ENCODE data around the gene UBASH3B.

UBASH3B gene

GRCh38 chr11:122754028-122754427 is 98.5 kb downstream of the UBASH3B start:
- Histone ChIP-seq H3K4me3 (ENCODE audit: low read length) (no peak overlapping the region), H3K9ac (ENCODE audit: low read length) (no peak overlapping the region), H3K4me1 (ENCODE audit: control insufficient read depth, low read depth, low read length) (no peaks in the 10 kb centered on the region), H3K27ac (ENCODE audit: low read length) (no peak overlapping the region), H3K27me3 (ENCODE audit: control insufficient read depth, insufficient read depth, low read length) (no peaks in the 10 kb centered on the region), H3K9me3 (ENCODE audit: control insufficient read depth, low read depth, low read length) (no peaks in the 10 kb centered on the region), H3K36me3 (ENCODE audit: control insufficient read depth, low read depth, low read length) (no peaks in the 10 kb centered on the region)

GRCh38 chr11:122754553-122755322 is 99.2 kb downstream of the UBASH3B start:
- Histone ChIP-seq H3K4me1 (ENCODE audit: control insufficient read depth, low read depth, low read length) (no peaks in the 10 kb centered on the region), H3K4me3 (ENCODE audit: low read length) (no peak overlapping the region), H3K27me3 (ENCODE audit: control insufficient read depth, insufficient read depth, low read length) (no peaks in the 10 kb centered on the region), H3K9me3 (ENCODE audit: control insufficient read depth, low read depth, low read length) (no peaks in the 10 kb centered on the region), H3K36me3 (ENCODE audit: control insufficient read depth, low read depth, low read length) (no peaks in the 10 kb centered on the region), H3K27ac (ENCODE audit: low read length) (no peak overlapping the region), H3K9ac (ENCODE audit: low read length) (no peak overlapping the region)

GRCh38 chr11:122755409-122755808 is 99.9 kb downstream of the UBASH3B start:
- no peak overlapping the region for H3K27ac ChIP-seq (ENCODE audit: low read length)
- no peaks in the 10 kb centered on the region for H3K27me3 ChIP-seq (ENCODE audit: control insufficient read depth, insufficient read depth, low read length)
- no peak overlapping the region for H3K9ac ChIP-seq (ENCODE audit: low read length)
- no peak overlapping the region for H3K4me3 ChIP-seq (ENCODE audit: low read length)
- no peaks in the 10 kb centered on the region for H3K36me3 ChIP-seq (ENCODE audit: control insufficient read depth, low read depth, low read length)
- H3K4me1 ChIP-seq (ENCODE audit: control insufficient read depth, low read depth, low read length) = no peaks in the 10 kb centered on the region
- no peaks in the 10 kb centered on the region for H3K9me3 ChIP-seq (ENCODE audit: control insufficient read depth, low read depth, low read length)

- H3K4me1 ChIP-seq (ENCODE audit: control insufficient read depth, low read depth, low read length) = no peaks in the 10 kb centered on the region
Measured at GRCh38 chr11:122755941-122756340, 100.4 kb downstream of the UBASH3B start.

GRCh38 chr11:122756417-122756816 is 100.9 kb downstream of the UBASH3B start:
- H3K9ac ChIP-seq (ENCODE audit: low read length) = no peak overlapping the region
- H3K4me1 ChIP-seq (ENCODE audit: control insufficient read depth, low read depth, low read length) = no peaks in the 10 kb centered on the region
- H3K27me3 ChIP-seq (ENCODE audit: control insufficient read depth, insufficient read depth, low read length) = no peaks in the 10 kb centered on the region
- H3K9me3 ChIP-seq (ENCODE audit: control insufficient read depth, low read depth, low read length) = no peaks in the 10 kb centered on the region
- H3K4me3 ChIP-seq (ENCODE audit: low read length) = no peak overlapping the region
- H3K36me3 ChIP-seq (ENCODE audit: control insufficient read depth, low read depth, low read length) = no peaks in the 10 kb centered on the region
- H3K27ac ChIP-seq (ENCODE audit: low read length) = no peak overlapping the region

More at GRCh38 chr11:122755941-122756340, 100.4 kb downstream of the UBASH3B start:
- no peak overlapping the region for H3K27ac ChIP-seq (ENCODE audit: low read length)
- no peaks in the 10 kb centered on the region for H3K9me3 ChIP-seq (ENCODE audit: control insufficient read depth, low read depth, low read length)
- H3K27me3 ChIP-seq (ENCODE audit: control insufficient read depth, insufficient read depth, low read length) = no peaks in the 10 kb centered on the region
- H3K4me3 ChIP-seq (ENCODE audit: low read length) = no peak overlapping the region
- H3K9ac ChIP-seq (ENCODE audit: low read length) = no peak overlapping the region
- H3K36me3 ChIP-seq (ENCODE audit: control insufficient read depth, low read depth, low read length) = no peaks in the 10 kb centered on the region

GRCh38 chr11:122757201-122757600 is 101.7 kb downstream of the UBASH3B start:
- H3K4me3 ChIP-seq (ENCODE audit: low read length) = no peak overlapping the region
- no peak overlapping the region for H3K27ac ChIP-seq (ENCODE audit: low read length)
- no peaks in the 10 kb centered on the region for H3K27me3 ChIP-seq (ENCODE audit: control insufficient read depth, insufficient read depth, low read length)
- no peaks in the 10 kb centered on the region for H3K36me3 ChIP-seq (ENCODE audit: control insufficient read depth, low read depth, low read length)
- H3K9me3 ChIP-seq (ENCODE audit: control insufficient read depth, low read depth, low read length) = no peaks in the 10 kb centered on the region
- H3K9ac ChIP-seq (ENCODE audit: low read length) = no peak overlapping the region
- H3K4me1 ChIP-seq (ENCODE audit: control insufficient read depth, low read depth, low read length) = no peaks in the 10 kb centered on the region

GRCh38 chr11:122758339-122758738 is 102.8 kb downstream of the UBASH3B start:
- Histone ChIP-seq H3K9me3 (ENCODE audit: control insufficient read depth, low read depth, low read length) (no peaks in the 10 kb centered on the region), H3K27ac (ENCODE audit: low read length) (no peak overlapping the region), H3K4me3 (ENCODE audit: low read length) (no peak overlapping the region), H3K36me3 (ENCODE audit: control insufficient read depth, low read depth, low read length) (no peaks in the 10 kb centered on the region), H3K27me3 (ENCODE audit: control insufficient read depth, insufficient read depth, low read length) (no peaks in the 10 kb centered on the region), H3K9ac (ENCODE audit: low read length) (no peak overlapping the region), H3K4me1 (ENCODE audit: control insufficient read depth, low read depth, low read length) (no peaks in the 10 kb centered on the region)

GRCh38 chr11:122758974-122759373 is 103.5 kb downstream of the UBASH3B start:
- H3K9me3 ChIP-seq (ENCODE audit: control insufficient read depth, low read depth, low read length) = no peaks in the 10 kb centered on the region
- H3K4me1 ChIP-seq (ENCODE audit: control insufficient read depth, low read depth, low read length) = no peaks in the 10 kb centered on the region
- no peaks in the 10 kb centered on the region for H3K36me3 ChIP-seq (ENCODE audit: control insufficient read depth, low read depth, low read length)
- H3K4me3 ChIP-seq (ENCODE audit: low read length) = no peak overlapping the region
- H3K27me3 ChIP-seq (ENCODE audit: control insufficient read depth, insufficient read depth, low read length) = no peaks in the 10 kb centered on the region
- no peak overlapping the region for H3K9ac ChIP-seq (ENCODE audit: low read length)
- no peak overlapping the region for H3K27ac ChIP-seq (ENCODE audit: low read length)

GRCh38 chr11:122763108-122763507 is 107.6 kb downstream of the UBASH3B start:
- Histone ChIP-seq H3K4me1 (ENCODE audit: control insufficient read depth, low read depth, low read length) (no peaks in the 10 kb centered on the region), H3K27me3 (ENCODE audit: control insufficient read depth, insufficient read depth, low read length) (no peaks in the 10 kb centered on the region), H3K9me3 (ENCODE audit: control insufficient read depth, low read depth, low read length) (no peaks in the 10 kb centered on the region), H3K4me3 (ENCODE audit: low read length) (no peak overlapping the region), H3K36me3 (ENCODE audit: control insufficient read depth, low read depth, low read length) (no peaks in the 10 kb centered on the region), H3K9ac (ENCODE audit: low read length) (no peak overlapping the region), H3K27ac (ENCODE audit: low read length) (no peak overlapping the region)

GRCh38 chr11:122764371-122765090 is 109.0 kb downstream of the UBASH3B start:
- H3K27ac ChIP-seq (ENCODE audit: low read length) = no peak overlapping the region

GRCh38 chr11:122765487-122766131 is 110.1 kb downstream of the UBASH3B start:
- no peaks in the 10 kb centered on the region for H3K4me1 ChIP-seq (ENCODE audit: control insufficient read depth, low read depth, low read length)
- no peak overlapping the region for H3K27ac ChIP-seq (ENCODE audit: low read length)
- H3K27me3 ChIP-seq (ENCODE audit: control insufficient read depth, insufficient read depth, low read length) = no peaks in the 10 kb centered on the region
- no peaks in the 10 kb centered on the region for H3K9me3 ChIP-seq (ENCODE audit: control insufficient read depth, low read depth, low read length)
- H3K9ac ChIP-seq (ENCODE audit: low read length) = no peak overlapping the region
- H3K36me3 ChIP-seq (ENCODE audit: control insufficient read depth, low read depth, low read length) = no peaks in the 10 kb centered on the region
- H3K4me3 ChIP-seq (ENCODE audit: low read length) = no peak overlapping the region

More at GRCh38 chr11:122764371-122765090, 109.0 kb downstream of the UBASH3B start:
- H3K9me3 ChIP-seq (ENCODE audit: control insufficient read depth, low read depth, low read length) = no peaks in the 10 kb centered on the region
- H3K4me3 ChIP-seq (ENCODE audit: low read length) = no peak overlapping the region
- no peaks in the 10 kb centered on the region for H3K27me3 ChIP-seq (ENCODE audit: control insufficient read depth, insufficient read depth, low read length)
- H3K36me3 ChIP-seq (ENCODE audit: control insufficient read depth, low read depth, low read length) = no peaks in the 10 kb centered on the region
- H3K9ac ChIP-seq (ENCODE audit: low read length) = no peak overlapping the region
- no peaks in the 10 kb centered on the region for H3K4me1 ChIP-seq (ENCODE audit: control insufficient read depth, low read depth, low read length)

Data from iPS-18a (cell line).